Fibroblast of lung (primary cell): Measurements from ENCODE around the gene AGRP. TPM values are rescaled to one million over a fixed set of nuclear protein-coding genes. Genes with fewer than 3 reads are reported as not detected.

ENCODE experiments used
- DNase-seq, 2 donors: peaks; one replicate each; pipeline versions ENCODE4 v3.0.0 to v3.0.0-alpha.2; 2010; ENCODE audit warnings: low read depth in 2 of 2
- H2AFZ ChIP-seq: 2 replicates; pipeline ENCODE4 v1.5.1; 2012; ENCODE audit warnings: low read length, control low read depth, inconsistent platforms
- H3K27ac ChIP-seq: 2 replicates; pipeline ENCODE4 v1.5.1; 2011; ENCODE audit warnings: low read length, control low read depth; ENCODE audit not compliant: insufficient read depth
- H3K27me3 ChIP-seq: 2 replicates; pipeline ENCODE4 v1.5.1; 2011; ENCODE audit warnings: mild to moderate bottlenecking, low read length; ENCODE audit not compliant: control insufficient read depth, insufficient read depth
- H3K36me3 ChIP-seq: 2 replicates; pipeline ENCODE4 v1.5.1; 2011; ENCODE audit warnings: low read length; ENCODE audit not compliant: control insufficient read depth, insufficient read depth
- H3K4me1 ChIP-seq: 2 replicates; pipeline ENCODE4 v1.5.1; 2011; ENCODE audit warnings: low read length; ENCODE audit not compliant: control insufficient read depth, insufficient read depth; ENCODE audit errors: extremely low read depth
- H3K4me2 ChIP-seq: 2 replicates; pipeline ENCODE4 v1.5.1; 2011; ENCODE audit warnings: low read length, control low read depth; ENCODE audit not compliant: insufficient read depth; ENCODE audit errors: extremely low read depth
- H3K4me3 ChIP-seq, 4 experiments: fragments of 200-600 bp in 1 of 4; sonication (generic) in 1 of 4; replicated peaks in 1 of 4; 2 replicates each; pipeline ENCODE4 v1.5.1; 2011 to 2016; ENCODE audit warnings: low read length in 4 of 4, low read depth in 3 of 4, mild to moderate bottlenecking in 3 of 4, control low read depth in 2 of 4, inconsistent platforms in 1 of 4, mixed read lengths in 1 of 4; ENCODE audit not compliant: insufficient read depth in 1 of 4; ENCODE audit errors: control extremely low read depth in 1 of 4
- H3K79me2 ChIP-seq: 2 replicates; pipeline ENCODE4 v1.5.1; 2012; ENCODE audit warnings: mild to moderate bottlenecking, low read length, inconsistent platforms; ENCODE audit not compliant: control insufficient read depth, insufficient read depth
- H3K9ac ChIP-seq: 2 replicates; pipeline ENCODE4 v1.5.1; 2011; ENCODE audit warnings: mild to moderate bottlenecking, low read length, control low read depth; ENCODE audit not compliant: insufficient read depth
- H3K9me3 ChIP-seq: 2 replicates; pipeline ENCODE4 v1.5.1; 2012; ENCODE audit warnings: low read depth, low read length; ENCODE audit not compliant: control insufficient read depth, insufficient read depth
- H4K20me1 ChIP-seq: 2 replicates; pipeline ENCODE4 v1.5.1; 2011; ENCODE audit warnings: low read length; ENCODE audit not compliant: control insufficient read depth, insufficient read depth; ENCODE audit errors: extremely low read depth
- CTCF ChIP-seq, 2 donors: IDR thresholded peaks in 1 of 2; conservative IDR thresholded peaks in 1 of 2; 1 replicate in 1 of 2; 2 replicates in 1 of 2; pipeline ENCODE4 v1.5.1; 2011 to 2012; ENCODE audit warnings: low read length in 2 of 2, control low read depth in 1 of 2, inconsistent platforms in 1 of 2, low read depth in 1 of 2, mild to moderate bottlenecking in 1 of 2
- EZH2 ChIP-seq: IDR thresholded peaks from 2 replicates; pipeline ENCODE4 v1.5.1; 2012; ENCODE audit warnings: low read length, control low read depth, mild to moderate bottlenecking; ENCODE audit errors: missing control alignments
- polyA plus RNA-seq, 2 donors: library from polyadenylated mRNA; depleted of rRNA in 1 of 2; stranded (reverse) in 1 of 2; unstranded in 1 of 2; fragments of >200 nt; gene quantifications; 2 replicates each; pipeline ENCODE4 v1.2.1, GENCODE V29; 2011 to 2012; ENCODE audit warnings: missing spikeins in 1 of 2
- total RNA-seq: library from RNA; depleted of rRNA; stranded (reverse); fragments of >200 nt; gene quantifications from 2 replicates; pipeline ENCODE4 v1.2.1, GENCODE V29; 2014

The AGRP gene
- total and polyA plus RNA-seq, 2 donors (not counting 1 experiment from before 2014, with no cell fraction given), result not detected

- Histone ChIP-seq H3K9me3 (no peaks in the 10 kb centered on the region), H3K4me2 (no peak overlapping the region), H3K9ac (no peak overlapping the region), H3K27ac (no peak overlapping the region), H3K36me3 (peaks cover 2% of the 10 kb centered on the region), H2AFZ (no peak overlapping the region), H3K27me3 (no peaks in the 10 kb centered on the region), H3K4me1 (peaks cover 18% of the 10 kb centered on the region), H4K20me1 (no peaks in the 10 kb centered on the region), H3K4me3 (no peak overlapping the region), H3K79me2 (peaks cover 40% of the 10 kb centered on the region)
- TF ChIP-seq CTCF (conservative IDR thresholded peaks at IDR 0.05 in 1 of 2, IDR thresholded peaks at IDR 0.05 in 1 of 2; ENCODE audit: low read depth in 1 of 2, low read length in 2 of 2) (no peak), EZH2 (no peak)
- DNase-seq, result no peak
Observed at GRCh38 chr16:67463691-67464090, 19.7 kb downstream of the AGRP start.

- Histone ChIP-seq H3K79me2 (peaks cover 38% of the 10 kb centered on the region), H4K20me1 (no peaks in the 10 kb centered on the region), H3K27me3 (no peaks in the 10 kb centered on the region), H2AFZ (no peak overlapping the region), H3K36me3 (peaks cover 2% of the 10 kb centered on the region), H3K9me3 (no peaks in the 10 kb centered on the region), H3K27ac (no peak overlapping the region), H3K4me1 (peaks cover 18% of the 10 kb centered on the region), H3K9ac (no peak overlapping the region), H3K4me3 (no peak overlapping the region), H3K4me2 (no peak overlapping the region)
- DNase-seq, result no peak
- TF ChIP-seq EZH2 (no peak), CTCF (conservative IDR thresholded peaks at IDR 0.05 in 1 of 2, IDR thresholded peaks at IDR 0.05 in 1 of 2; ENCODE audit: low read depth in 1 of 2, low read length in 2 of 2) (no peak)
Observed at GRCh38 chr16:67463059-67463458, 20.3 kb downstream of the AGRP start.

GRCh38 chr16:67462279-67462655, 21.1 kb downstream of the AGRP start:
- H3K4me2 ChIP-seq, result no peak overlapping the region
- no peaks in the 10 kb centered on the region for H3K9me3 ChIP-seq
- H3K79me2 ChIP-seq, result peaks cover 37% of the 10 kb centered on the region
- peaks cover 2% of the 10 kb centered on the region for H3K36me3 ChIP-seq
- no peak overlapping the region for H2AFZ ChIP-seq
- TF ChIP-seq CTCF (conservative IDR thresholded peaks at IDR 0.05 in 1 of 2, IDR thresholded peaks at IDR 0.05 in 1 of 2; ENCODE audit: low read depth in 1 of 2, low read length in 2 of 2) (no peak), EZH2 (no peak)
- H3K4me3 ChIP-seq, result no peak overlapping the region
- no peak overlapping the region for H3K9ac ChIP-seq
- peaks cover 18% of the 10 kb centered on the region for H3K4me1 ChIP-seq
- no peak overlapping the region for H3K27ac ChIP-seq
- peak in 1 of 2 donors; percentile 25 for DNase-seq
- no peaks in the 10 kb centered on the region for H4K20me1 ChIP-seq
- no peaks in the 10 kb centered on the region for H3K27me3 ChIP-seq
